GM21390 (cell line): ENCODE data around the gene NPTXR.

ENCODE experiments used
- ATAC-seq: cut with Tn5 transposase; IDR thresholded peaks from one replicate; pipeline ENCODE4 v1.9.1; 2021; ENCODE audit not compliant: unreplicated experiment

NPTXR gene

GRCh38 chr22:38853196-38853651, 9.4 kb upstream of the NPTXR start:
- ATAC-seq, result no peak

DNA sequence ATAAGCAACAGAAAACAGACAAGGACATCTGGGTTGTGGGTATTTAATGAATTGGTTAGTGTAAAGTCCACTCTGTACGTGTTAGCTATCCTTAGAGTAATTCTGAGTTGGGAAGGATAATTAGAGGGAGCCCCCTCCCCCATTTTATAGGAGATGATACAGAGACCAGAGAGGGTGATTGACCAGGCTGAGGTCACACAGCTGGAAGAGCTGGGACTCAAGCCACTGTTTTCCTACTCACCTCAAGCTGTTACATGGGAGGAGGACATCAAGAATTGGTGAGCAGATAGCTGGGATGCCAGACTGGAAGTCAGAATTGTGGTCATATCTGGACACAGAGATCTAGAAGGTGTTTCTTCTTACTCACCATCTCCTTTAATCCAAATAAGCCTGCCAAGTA, 8.7 kb upstream of the NPTXR start:
- no peak for ATAC-seq

DNA sequence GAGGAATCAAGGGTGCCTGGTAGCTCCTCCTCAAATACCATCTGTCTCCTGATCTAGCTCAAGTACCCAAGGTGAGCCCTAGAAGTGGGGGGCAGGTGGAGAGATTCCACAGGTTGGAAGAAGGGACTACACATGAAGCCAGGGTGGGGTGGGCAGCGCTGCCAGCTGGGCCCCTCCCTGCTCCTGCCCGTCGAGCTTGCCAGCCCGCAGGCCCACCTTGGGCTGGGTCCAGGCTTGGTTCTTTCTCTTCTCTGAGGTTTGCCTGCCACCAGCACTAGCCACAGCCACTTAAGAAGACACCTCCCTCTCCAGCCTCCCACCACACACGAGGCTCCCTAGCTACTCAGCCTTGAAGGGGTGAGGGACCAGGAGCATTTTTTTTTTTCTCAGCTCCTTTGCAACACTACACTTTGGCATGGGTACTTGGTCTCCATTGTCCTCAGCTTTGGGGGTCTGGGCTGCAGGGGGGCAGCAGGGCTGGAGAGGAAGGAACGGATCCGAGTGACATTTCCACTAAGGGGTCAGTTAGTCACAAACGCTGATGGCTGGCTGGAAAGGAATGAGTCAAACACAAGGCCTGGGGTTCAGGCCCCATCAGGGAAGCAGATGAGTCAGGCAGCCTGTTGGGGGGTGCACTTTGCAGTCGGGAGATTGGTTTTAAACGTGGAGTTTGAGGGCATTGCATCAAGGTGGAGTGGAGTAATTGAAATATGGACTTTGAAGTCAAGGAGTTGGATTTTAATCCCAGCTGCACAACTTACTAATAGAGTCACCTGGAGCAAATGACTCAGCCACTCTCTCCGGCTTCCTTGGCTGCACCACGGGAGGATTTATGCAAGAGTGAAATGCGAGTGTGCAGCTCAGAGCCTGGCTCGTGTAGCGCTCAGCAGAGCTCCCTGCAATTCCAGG, 7.4 kb upstream of the NPTXR start:
- no peak for ATAC-seq

DNA sequence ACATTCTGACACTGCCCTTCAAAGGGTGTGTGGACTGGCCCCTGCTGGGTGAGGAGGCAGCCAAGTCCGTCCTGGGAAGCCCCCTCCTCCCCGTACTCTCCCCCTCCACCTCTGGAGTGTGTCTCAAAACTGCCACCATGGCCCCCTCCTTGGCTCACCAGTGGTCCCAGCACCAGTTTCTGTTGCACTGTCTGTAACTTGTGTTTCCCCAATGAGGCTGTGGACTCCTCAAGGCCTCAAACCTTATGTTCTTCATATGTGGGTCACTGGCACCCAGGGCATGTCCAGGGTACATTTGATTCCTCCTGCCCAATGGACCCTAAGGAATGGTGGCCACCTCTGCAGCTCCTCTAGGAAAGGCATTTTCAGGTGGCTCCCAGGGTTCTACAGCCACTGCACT, 6.6 kb upstream of the NPTXR start:
- no peak for ATAC-seq

DNA sequence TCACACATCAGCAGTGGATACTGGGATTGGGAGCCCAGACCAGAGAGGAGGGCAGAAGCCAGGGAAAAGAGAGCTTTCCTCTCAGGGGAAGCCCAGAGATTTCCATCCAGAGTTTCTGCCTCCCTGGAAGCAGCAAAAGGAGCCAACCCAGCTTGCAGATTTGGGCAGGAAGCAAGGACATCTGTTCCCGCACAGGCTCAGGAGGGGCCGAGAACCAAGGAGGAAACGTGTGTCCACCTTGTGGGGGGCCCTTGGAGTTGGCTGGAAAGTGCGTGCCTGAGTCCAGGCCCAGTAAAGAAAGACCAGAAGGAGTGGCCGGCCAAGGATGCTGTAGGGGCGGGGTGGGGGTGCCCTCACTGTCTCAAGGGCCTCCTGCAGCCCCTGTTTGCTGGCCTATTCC, 6.0 kb upstream of the NPTXR start:
- ATAC-seq, result no peak

GRCh38 chr22:38846412-38846811, 2.6 kb upstream of the NPTXR start:
- no peak for ATAC-seq

DNA sequence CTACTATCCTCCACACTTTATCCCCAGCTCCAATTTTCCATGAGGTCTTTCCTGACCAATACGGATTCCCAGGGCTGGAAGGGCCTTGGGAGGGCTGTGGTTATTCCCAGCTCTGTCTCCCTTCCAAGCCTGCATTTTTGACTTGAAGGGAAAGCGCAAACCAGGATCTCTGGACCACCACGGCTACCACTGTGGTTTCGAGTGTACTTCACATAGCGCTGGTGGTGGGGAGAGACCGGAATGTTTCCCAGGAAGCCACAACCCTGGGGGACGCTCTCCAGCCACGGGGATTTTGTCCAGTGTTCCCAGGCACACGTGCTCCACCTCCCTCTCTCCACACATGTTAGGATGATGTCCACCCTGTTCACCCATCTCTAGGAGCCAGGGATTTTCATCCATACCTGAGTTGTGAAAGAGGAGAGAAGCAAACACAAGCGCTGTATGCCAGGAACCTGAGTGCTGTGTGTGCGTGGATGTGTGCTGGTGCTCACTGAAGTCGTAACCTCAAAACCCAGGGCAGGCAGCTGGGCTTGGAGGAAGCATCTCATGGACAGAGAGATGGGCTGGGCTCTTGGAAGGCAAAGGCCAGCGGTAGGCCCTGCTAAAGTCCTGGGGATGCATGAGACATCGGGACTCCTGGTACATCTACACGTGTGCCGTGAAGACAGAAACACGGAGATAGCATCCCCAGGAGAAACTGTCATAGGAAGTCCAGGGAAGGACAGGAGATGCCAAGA, 1.3 kb upstream of the NPTXR start:
- ATAC-seq, result no peak

- no peak for ATAC-seq
Measured at GRCh38 chr22:38844315-38845003, 631 bp upstream of the NPTXR start.

- no peak for ATAC-seq
Measured at GRCh38 chr22:38843201-38843656, 599 bp downstream of the NPTXR start.

DNA sequence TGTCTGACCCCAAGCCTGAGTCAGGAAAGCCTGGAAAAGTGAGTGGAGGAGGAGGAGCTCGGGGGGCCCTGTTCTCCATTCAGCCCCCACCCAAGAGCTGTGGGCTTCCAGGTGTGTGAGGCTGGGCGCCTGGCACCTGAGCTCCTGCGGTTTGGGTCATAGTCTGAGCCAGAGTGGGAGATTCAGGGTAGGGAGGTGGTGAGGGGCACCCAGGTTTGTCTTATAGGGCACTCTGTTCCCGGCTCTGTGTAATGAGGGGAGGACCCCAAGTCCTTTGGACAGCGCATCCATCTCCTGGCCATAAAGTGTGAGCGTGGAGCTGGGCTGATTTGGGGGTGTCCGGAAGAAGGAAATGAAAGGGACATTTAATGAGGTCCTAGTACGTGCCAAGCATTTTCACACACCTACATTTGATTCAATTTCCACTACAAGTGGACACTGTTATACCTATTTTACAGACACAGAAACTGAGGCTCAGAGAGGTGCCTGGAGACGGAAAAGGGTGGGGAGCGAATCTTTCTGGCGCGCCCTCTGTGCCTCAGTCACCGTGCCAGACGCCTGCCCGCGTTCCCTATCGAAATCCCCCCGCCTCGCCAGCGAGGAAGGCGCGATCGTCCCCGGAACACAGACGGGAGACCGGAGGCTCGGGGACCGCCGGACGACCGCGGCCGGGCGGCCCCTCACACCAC, 1.2 kb downstream of the NPTXR start:
- ATAC-seq, result no peak

- ATAC-seq, result no peak
Measured at GRCh38 chr22:38841635-38842034, 2.2 kb downstream of the NPTXR start.

GRCh38 chr22:38841211-38841610, 2.6 kb downstream of the NPTXR start:
- no peak for ATAC-seq

DNA sequence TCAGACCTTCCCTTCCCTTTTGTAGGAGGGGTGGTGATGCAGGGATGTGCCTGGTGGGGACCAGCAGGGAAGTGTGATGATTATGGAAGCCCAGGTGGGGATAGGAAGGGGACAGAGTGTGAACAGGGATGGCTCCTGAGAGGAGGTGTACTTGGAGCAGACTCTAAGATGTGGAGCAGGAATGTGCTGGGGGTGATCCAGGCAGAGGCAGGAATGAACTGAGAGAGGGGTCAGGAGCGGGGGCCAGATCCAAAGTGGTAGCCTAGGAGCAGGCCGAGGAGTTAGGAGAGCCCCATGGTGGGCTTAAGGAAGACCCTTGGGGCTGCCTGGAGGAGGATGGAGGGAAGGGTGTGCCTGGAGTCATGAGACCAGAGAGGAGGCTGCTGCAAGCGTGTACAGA, 3.7 kb downstream of the NPTXR start:
- no peak for ATAC-seq

- ATAC-seq, result no peak
Measured at GRCh38 chr22:38839686-38840085, 4.1 kb downstream of the NPTXR start.

- ATAC-seq, result no peak
Measured at GRCh38 chr22:38837414-38837928, 6.4 kb downstream of the NPTXR start.

GRCh38 chr22:38835888-38836301, 7.9 kb downstream of the NPTXR start:
- ATAC-seq, result no peak

DNA sequence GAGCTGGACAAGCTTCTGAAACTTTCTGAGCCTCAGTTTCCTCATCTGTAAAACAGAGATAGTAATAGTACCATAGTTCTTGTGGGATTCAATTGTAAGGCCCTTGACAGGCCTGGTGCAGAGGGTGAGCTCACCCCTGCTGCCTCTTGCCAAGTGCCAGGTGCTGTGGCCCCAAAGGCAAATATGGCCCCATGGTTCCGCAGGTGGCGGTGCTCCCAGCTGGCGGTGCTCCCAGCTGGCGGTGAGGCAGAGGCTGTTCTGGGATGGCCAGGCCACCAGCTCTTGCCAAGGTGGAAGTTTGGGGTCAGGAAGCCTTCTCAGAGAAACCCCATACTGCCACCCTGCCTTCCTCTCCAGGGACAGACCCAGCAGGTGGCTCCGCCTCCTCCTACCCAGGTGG, 8.8 kb downstream of the NPTXR start:
- no peak for ATAC-seq

DNA sequence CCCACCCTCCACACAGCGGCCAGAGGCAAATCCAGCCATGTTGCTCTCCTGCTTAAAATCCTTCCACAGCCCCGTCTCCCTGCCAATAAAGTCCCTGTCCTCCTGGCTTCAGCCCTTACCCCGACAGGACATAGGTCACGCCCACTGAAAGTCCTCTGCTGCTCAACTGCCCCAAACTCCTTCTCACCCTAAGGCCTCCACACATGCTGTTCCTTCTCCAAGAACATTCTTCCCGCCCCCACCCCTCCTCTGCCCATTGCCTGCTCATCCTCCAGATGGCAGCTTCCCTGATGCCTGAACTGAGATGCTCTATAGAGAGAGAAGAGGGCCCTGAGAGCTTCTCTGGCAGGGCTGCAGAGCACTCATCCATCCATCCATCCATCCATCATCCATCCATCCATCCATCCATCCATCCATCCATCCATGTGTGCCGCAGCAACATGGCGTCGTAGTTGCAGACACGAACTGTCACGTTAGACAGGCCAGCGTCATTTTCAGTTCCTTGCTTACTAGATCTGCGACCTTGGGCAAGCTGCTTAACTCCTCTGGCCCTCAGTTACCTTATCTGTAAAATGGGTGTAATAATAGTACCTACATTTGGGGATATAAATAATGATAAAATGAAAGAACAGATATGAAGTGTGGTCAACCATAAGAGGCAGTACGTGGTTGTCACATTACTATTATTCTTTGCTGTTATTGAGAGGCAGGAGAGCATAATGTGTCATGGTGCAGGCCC, 9.4 kb downstream of the NPTXR start:
- ATAC-seq, result no peak

DNA sequence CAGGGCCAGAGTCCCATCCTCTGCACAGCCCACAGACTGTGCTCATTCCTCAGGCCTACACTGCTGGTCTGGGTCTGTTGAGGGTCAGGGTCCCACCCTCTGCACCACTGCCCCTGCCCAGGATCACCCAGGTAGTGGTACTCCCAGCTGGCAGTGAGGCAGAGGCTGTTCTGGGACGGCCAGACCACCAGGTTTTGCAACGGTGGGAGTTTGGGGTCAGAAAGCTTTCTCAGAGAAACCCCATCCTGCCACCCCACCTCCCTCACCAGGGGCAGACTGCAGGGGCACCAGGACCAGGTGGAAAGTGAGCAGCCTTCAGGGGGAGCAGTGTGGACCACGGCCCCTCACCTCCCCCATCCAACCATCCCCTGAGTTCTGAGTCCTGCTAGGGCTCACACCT, 10.8 kb downstream of the NPTXR start:
- ATAC-seq, result no peak
